Naive thymus-derived CD8-positive, alpha-beta T cell (primary cell): Measurements from ENCODE around the gene ADAM33. TPM values are rescaled to one million over a fixed set of nuclear protein-coding genes. Genes with fewer than 3 reads are reported as not detected.

Source experiments
- ATAC-seq, 2 donors: fragments of 150-1000 bp; cut with Tn5 transposase in 1 of 2; sonication (Bioruptor Pico), chemical (Tn5 transposase) in 1 of 2; 1 replicate in 1 of 2; 2 replicates in 1 of 2; pipeline ENCODE4 v1.10.0; 2021; ENCODE audit warnings: mild to moderate bottlenecking in 2 of 2, moderate library complexity in 2 of 2
- POLR2A ChIA-PET: fragments of 350-600 bp; sonication (Branson Sonifier 250); formaldehyde crosslinking; loops from one replicate; lab custom pipeline; 2021; ENCODE audit warnings: antibody characterized with exemption; lab: Charles Lee
- DNase-seq, 10 donors: peaks; one replicate each; pipeline versions ENCODE4 v3.0.0 to v3.0.0-alpha.2; 2020 to 2022
- H3K27ac Mint-ChIP-seq, 10 donors: one replicate each; pipeline ENCODE4 v1.8.0; 2020 to 2022; ENCODE audit warnings: mild to moderate bottlenecking in 10 of 10, mixed read lengths in 10 of 10, moderate library complexity in 4 of 10, inconsistent platforms in 1 of 10
- H3K27me3 Mint-ChIP-seq, 5 donors: one replicate each; pipeline ENCODE4 v1.8.0; 2021 to 2022; ENCODE audit warnings: mixed read lengths in 5 of 5
- H3K36me3 Mint-ChIP-seq, 3 donors: one replicate each; pipeline ENCODE4 v1.8.0; 2020 to 2022; ENCODE audit warnings: mixed read lengths in 3 of 3, mild to moderate bottlenecking in 2 of 3, inconsistent platforms in 1 of 3
- H3K4me1 Mint-ChIP-seq, 4 donors: one replicate each; pipeline ENCODE4 v1.8.0; 2021 to 2022; ENCODE audit warnings: mixed read lengths in 4 of 4
- H3K4me3 Mint-ChIP-seq, 10 donors: one replicate each; pipeline ENCODE4 v1.8.0; 2020 to 2022; ENCODE audit warnings: mild to moderate bottlenecking in 10 of 10, mixed read lengths in 10 of 10, moderate library complexity in 6 of 10, inconsistent platforms in 1 of 10
- H3K9me3 Mint-ChIP-seq, 9 donors: one replicate each; pipeline ENCODE4 v1.8.0; 2020 to 2022; ENCODE audit warnings: mixed read lengths in 9 of 9, mild to moderate bottlenecking in 3 of 9, inconsistent platforms in 1 of 9, moderate library complexity in 1 of 9
- polyA plus RNA-seq, 3 donors: library from polyadenylated mRNA; unstranded; fragments of 300-500 nt; fragmentation: Illumina TruSeq; gene quantifications; one replicate each; pipeline ENCODE4 v1.2.3, GENCODE V29; 2021
- total RNA-seq, 8 experiments: library from RNA in 2 of 8; stranded (reverse) in 2 of 8; gene quantifications; one replicate each; pipeline ENCODE4 v1.2.3 and lab custom pipeline; 2021 to 2026

ADAM33 gene
- total and polyA plus RNA-seq, 5 experiments from 2014 or later: not detected

DNA sequence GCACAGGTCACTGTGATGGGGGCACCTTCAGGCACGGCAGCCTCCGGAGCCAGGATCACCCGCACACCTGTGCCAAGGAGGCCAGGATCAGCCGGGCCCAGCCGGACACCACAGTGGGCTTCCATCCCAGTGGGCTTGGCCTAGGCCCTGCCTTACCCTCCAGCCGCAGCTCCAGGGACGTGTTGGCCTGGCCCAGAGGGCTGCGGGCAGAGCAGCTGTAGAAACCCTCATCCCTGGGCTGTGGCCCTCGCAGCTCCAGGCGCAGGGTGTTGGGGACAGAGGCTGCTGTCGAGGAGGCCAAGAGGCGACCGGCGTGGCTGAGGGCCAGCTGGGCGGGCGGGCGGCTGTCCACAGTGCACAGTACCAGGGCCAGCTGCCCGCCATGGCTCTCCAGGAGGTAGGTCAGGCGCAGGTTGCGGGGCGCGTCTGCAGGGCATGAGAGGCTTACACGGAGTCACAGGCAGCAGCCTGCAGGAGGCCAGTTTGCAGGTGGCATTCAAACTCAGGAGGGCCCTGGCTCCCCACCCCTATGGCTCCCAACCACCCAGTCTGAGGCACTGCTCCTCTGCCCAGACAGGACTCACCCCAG, 11.0 kb upstream of the ADAM33 start:
- Mint-ChIP-seq H3K36me3 (no peaks in the 10 kb centered on the region), H3K4me1 (peaks cover 0 to under 1% (median 0%) of the 10 kb centered on the region in 4 donors), H3K4me3 (no peak overlapping the region), H3K9me3 (peaks cover 0 to 2% (median 0%) of the 10 kb centered on the region in 9 donors), H3K27ac (no peak overlapping the region), H3K27me3 (peaks cover 0 to 3% (median 0%) of the 10 kb centered on the region in 5 donors)
- ATAC-seq: no peak
- POLR2A ChIA-PET: no interaction called here
- no peak for DNase-seq

DNA sequence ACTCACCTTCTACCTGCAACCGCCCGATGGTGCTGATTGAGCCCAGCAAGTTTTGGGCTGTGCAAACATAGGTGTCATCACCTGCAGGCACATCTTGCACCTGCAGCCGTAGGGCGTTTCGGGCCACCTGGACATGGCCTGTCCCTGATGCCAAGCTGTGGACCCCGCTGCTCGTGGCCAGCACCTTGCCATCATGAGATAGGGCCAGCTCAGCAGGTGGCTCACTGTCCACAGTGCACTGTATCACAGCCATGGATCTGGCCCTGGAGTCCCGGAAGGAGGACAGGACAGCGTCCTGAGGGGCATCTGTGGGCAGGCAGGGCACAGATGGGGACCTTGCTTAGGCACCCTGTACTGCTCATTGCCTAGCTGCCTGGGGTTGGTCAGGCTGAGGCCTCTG, 10.1 kb upstream of the ADAM33 start:
- Mint-ChIP-seq H3K9me3 (peaks cover 0 to 2% (median 0%) of the 10 kb centered on the region in 9 donors), H3K36me3 (no peaks in the 10 kb centered on the region), H3K27ac (no peak overlapping the region), H3K27me3 (peaks cover 0 to 12% (median 0%) of the 10 kb centered on the region in 5 donors), H3K4me1 (peaks cover 0 to 1% (median 0%) of the 10 kb centered on the region in 4 donors), H3K4me3 (no peak overlapping the region)
- DNase-seq (no peak), ATAC-seq (no peak)
- POLR2A ChIA-PET: interaction anchor here (0.5 kb wide), 1 partner anchor 183 kb away, joined by 4 read pairs; no protein-coding TSS in a partner anchor

DNA sequence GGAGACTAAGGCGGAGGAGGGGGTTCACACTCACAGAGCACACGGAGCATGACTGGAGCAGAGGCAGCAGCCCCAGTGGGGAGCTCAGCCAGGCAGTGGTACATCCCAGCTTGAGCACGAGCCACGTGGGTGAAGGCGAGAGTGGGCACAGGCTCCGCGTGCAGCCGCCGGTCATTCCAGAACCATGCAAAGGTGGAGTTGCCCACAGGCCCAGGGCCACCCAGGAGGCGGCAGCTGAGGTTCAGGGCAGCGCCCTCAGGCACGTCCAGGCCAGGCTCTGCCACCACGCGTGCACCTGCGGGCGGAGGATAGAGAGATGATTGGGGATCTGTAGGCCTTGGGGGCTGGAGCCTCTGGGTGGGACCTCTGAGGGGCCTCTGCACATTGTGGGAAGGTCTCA, 9.5 kb upstream of the ADAM33 start:
- DNase-seq: no peak
- Mint-ChIP-seq H3K27me3 (peaks cover 0 to 18% (median 2%) of the 10 kb centered on the region in 5 donors), H3K9me3 (peaks cover 0 to 2% (median 0%) of the 10 kb centered on the region in 9 donors), H3K4me1 (peaks cover 0 to 1% (median 0%) of the 10 kb centered on the region in 4 donors), H3K4me3 (no peak overlapping the region), H3K36me3 (no peaks in the 10 kb centered on the region), H3K27ac (no peak overlapping the region)
- POLR2A ChIA-PET: no interaction called here
- no peak for ATAC-seq

DNA sequence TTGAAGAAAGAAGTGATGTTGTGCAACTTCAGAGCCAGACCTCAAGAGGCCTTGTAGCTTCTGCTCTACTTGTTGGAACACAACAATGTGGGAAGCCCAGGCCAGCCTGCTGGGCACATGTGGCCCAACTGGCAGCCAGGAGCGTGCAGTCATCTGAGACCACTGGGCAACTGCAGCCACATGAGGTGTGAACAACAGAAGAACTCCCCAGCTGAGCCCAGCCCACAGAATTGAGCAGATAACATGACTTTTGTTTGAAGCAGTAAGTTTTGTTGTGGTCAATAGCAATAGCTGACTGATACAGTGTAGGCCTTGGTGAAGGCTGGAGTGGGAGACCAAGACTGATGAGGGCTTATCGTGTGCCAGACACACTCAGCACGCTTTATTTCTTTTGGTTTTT, 8.6 kb upstream of the ADAM33 start:
- Mint-ChIP-seq H3K9me3 (no peaks in the 10 kb centered on the region), H3K27ac (no peak overlapping the region), H3K36me3 (no peaks in the 10 kb centered on the region), H3K27me3 (peaks cover 1 to 27% (median 8%) of the 10 kb centered on the region in 5 donors), H3K4me3 (no peak overlapping the region), H3K4me1 (peaks cover 0 to 1% (median 0%) of the 10 kb centered on the region in 4 donors)
- POLR2A ChIA-PET: interaction anchor here (0.6 kb wide), 1 partner anchor 1136 kb away, joined by 5 read pairs; no protein-coding TSS in a partner anchor
- ATAC-seq: no peak
- DNase-seq: no peak

DNA sequence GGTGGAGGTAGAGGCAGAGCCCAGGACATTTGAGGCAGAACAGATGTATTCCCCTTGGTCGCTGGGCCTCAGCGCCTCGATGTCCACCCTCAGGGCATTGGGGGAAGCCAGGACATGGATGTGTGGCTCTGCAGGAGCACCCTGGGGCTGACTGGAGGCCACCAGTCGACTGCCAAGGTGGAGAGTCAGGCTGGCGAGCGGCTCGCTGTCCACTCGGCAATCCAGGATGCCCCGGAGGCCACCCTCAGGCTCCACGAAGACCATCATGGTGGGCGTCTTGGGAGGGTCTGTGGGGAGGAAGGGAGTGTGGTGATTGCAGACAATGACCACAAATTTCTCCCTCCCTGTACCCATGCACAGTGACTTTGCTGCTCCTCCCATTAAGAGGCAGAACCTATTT, 8.2 kb upstream of the ADAM33 start:
- ATAC-seq (no peak), DNase-seq (no peak)
- H3K4me1 Mint-ChIP-seq: peaks cover 0 to 1% (median 0%) of the 10 kb centered on the region in 4 donors
- H3K27ac Mint-ChIP-seq: no peak overlapping the region
- no peak overlapping the region for H3K4me3 Mint-ChIP-seq
- H3K27me3 Mint-ChIP-seq: peaks cover 2 to 31% (median 10%) of the 10 kb centered on the region in 5 donors
- H3K9me3 Mint-ChIP-seq: no peaks in the 10 kb centered on the region
- H3K36me3 Mint-ChIP-seq: no peaks in the 10 kb centered on the region
- POLR2A ChIA-PET: no interaction called here

DNA sequence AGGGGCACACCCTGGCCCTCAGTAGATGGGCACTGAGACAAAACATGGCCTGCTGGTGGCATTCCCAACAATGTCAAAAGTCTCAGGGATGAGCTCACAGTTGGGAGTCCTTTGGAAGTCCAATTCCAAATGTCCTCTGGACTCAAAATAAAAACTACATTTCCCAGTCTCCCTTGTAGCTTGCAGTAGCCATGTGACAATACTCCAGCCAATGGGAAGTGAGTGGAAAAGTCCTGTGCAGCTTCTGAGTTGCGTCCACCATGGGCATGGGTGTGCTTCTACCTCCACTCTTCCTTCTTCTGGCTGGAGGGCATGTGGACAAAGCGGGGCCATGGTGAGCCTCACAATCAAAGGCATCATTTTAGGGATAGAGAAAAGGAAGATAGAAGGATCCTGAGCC, 5.8 kb upstream of the ADAM33 start:
- no peak overlapping the region for H3K4me3 Mint-ChIP-seq
- no peak overlapping the region for H3K27ac Mint-ChIP-seq
- H3K4me1 Mint-ChIP-seq: peaks cover 0 to 1% (median 0%) of the 10 kb centered on the region in 4 donors
- DNase-seq (no peak), ATAC-seq (no peak)
- H3K36me3 Mint-ChIP-seq: no peaks in the 10 kb centered on the region
- no peaks in the 10 kb centered on the region for H3K9me3 Mint-ChIP-seq
- POLR2A ChIA-PET: no interaction called here
- H3K27me3 Mint-ChIP-seq: peaks cover 11 to 39% (median 21%) of the 10 kb centered on the region in 5 donors

DNA sequence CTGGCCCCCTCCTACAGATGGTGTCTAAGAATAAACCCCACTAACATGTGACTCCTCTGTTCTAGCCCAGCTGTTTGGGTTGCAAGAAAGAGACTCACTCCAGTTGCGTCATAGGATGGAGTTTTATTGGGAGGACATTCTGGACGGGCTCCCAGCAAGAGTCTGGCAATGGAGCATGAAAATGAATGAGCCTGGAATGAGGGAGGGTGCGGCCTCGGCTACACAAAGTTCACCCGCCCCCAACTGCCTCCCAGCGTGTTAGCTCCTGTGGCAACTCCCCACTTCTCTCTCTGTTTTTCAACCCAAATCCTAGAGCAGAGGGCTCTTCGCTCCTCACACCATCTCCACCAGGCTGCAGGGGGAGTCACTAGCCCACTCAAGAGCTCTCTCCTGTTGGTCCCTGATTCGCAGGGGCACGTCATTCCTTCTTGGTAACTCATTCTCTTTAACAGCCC, 5.1 kb upstream of the ADAM33 start:
- no peak overlapping the region for H3K4me3 Mint-ChIP-seq
- ATAC-seq: no peak
- H3K4me1 Mint-ChIP-seq: peaks cover 0 to 4% (median under 1%) of the 10 kb centered on the region in 4 donors
- no peak for DNase-seq
- peaks cover 11 to 39% (median 25%) of the 10 kb centered on the region in 5 donors for H3K27me3 Mint-ChIP-seq
- no peaks in the 10 kb centered on the region for H3K36me3 Mint-ChIP-seq
- no peak overlapping the region for H3K27ac Mint-ChIP-seq
- H3K9me3 Mint-ChIP-seq: no peaks in the 10 kb centered on the region
- POLR2A ChIA-PET: no interaction called here

DNA sequence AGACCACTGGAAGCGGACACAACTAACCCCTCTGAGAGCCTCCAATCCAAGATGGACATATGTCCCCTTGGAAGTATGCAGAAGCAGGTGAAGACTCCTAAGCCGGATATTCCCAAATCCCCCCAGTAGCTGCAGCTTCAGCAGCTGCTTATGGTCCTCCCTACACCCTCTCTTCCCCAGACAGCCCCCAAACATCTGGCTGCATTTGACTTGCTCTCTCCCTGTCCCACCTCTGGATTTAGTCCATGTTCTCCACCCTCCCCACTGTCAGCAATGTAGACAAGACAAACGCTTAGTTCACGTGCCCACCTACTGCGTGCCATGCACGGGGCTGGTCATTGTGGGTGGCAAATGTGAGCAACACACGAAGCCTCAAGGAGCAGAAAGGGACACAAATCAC, 4.6 kb upstream of the ADAM33 start:
- no peak overlapping the region for H3K4me3 Mint-ChIP-seq
- peaks cover 0 to 4% (median 2%) of the 10 kb centered on the region in 4 donors for H3K4me1 Mint-ChIP-seq
- DNase-seq (no peak), ATAC-seq (no peak)
- no peak overlapping the region for H3K27ac Mint-ChIP-seq
- H3K36me3 Mint-ChIP-seq: no peaks in the 10 kb centered on the region
- POLR2A ChIA-PET: no interaction called here
- no peaks in the 10 kb centered on the region for H3K9me3 Mint-ChIP-seq
- peaks cover 11 to 43% (median 26%) of the 10 kb centered on the region in 5 donors for H3K27me3 Mint-ChIP-seq

DNA sequence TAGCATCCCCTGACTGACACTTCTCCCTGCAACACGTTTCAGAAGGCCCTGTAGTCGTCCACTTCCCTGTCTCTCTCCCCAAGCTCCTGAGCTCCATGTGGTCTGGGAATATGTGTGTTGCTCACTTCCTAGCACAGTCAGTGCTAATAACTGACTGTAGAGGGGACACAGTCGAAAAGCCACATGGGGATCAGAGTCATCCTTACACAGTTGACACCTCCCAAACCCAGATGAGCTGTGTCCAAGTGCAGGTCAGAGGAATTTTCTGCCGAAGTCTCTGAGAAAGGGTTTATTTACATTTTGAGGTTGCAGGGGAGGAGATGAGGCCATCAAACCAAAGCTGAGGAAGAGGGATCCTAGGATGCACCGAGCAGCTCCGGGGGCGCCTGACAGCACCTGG, 3.5 kb upstream of the ADAM33 start:
- POLR2A ChIA-PET: interaction anchor here (0.6 kb wide), 1 partner anchor 193 kb away, joined by 5 read pairs; no protein-coding TSS in a partner anchor
- peaks cover 0 to 8% (median 4%) of the 10 kb centered on the region in 4 donors for H3K4me1 Mint-ChIP-seq
- no peaks in the 10 kb centered on the region for H3K36me3 Mint-ChIP-seq
- no peak overlapping the region for H3K27ac Mint-ChIP-seq
- H3K27me3 Mint-ChIP-seq: peaks cover 17 to 54% (median 31%) of the 10 kb centered on the region in 5 donors
- no peak overlapping the region for H3K4me3 Mint-ChIP-seq
- no peak for DNase-seq
- no peak for ATAC-seq
- H3K9me3 Mint-ChIP-seq: no peaks in the 10 kb centered on the region

DNA sequence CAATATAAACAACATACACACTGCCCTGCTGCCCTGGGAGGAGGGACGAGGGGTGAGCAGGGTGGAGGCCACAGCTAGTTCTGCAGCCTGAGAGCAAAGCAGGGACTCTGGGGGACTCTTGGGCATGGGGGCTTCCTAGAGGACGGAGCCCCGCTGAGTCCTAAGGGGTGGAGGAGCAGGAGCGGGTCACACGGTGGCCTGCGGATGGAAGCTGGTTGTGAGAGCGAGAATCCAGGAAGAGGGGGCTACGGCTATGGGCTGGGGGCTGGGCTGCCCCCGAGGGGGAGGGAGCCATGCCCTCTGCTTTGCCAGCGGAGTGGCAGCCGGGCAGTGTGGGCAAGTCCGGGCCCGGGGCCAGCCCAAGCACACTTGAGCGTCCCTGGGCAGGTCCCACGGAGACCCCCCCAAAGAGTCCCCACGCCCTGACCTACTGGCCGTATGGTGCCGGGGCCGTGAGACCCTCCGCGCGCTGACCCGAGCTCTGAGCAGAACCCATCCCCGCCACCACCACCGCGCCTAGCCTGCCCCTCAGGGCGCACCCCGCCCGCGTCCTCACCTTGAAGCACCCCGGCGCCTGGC, 369 bp downstream of the ADAM33 start:
- Mint-ChIP-seq H3K27me3 (peaks cover 25 to 70% (median 44%) of the 10 kb centered on the region in 5 donors), H3K4me1 (peaks cover 3 to 11% (median 7%) of the 10 kb centered on the region in 4 donors), H3K4me3 (peak overlapping the region in 3 of 10 donors; percentile 15 to 41 (median 34)), H3K27ac (peak overlapping the region in 1 of 10 donors; percentile 54), H3K9me3 (no peaks in the 10 kb centered on the region), H3K36me3 (no peaks in the 10 kb centered on the region)
- POLR2A ChIA-PET: no interaction called here
- no peak for DNase-seq
- no peak for ATAC-seq

DNA sequence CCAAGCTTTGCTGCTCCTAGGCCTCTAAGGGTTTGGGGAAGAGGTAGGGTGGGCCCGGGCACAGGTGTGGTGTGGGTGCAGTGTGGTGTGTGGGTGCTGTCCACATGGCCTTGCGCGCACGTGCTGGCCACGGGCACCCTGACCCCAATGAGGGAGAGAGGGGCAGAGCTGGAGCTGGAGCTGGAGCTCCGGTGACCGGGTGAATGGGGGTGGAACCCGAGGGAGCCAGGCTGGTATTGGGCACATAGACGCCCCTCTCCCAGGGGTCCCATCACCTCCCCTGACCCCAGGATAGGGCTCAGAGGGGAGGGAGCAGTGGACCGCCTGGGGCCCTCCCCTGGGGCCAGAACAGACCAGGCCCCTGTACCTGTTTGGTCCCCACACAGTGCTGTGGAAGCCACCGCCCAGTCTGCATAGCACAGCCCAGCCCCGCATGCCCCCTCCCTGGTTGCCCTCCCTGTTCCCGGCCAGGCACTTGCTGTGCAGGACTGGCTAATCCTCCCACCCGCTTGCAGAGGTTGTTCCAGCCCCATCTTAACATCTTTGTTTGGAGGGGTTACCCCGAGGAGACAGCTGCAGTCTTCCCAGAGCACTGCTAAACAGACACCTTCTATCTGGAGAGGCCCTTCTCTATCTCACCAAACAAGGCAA, 984 bp downstream of the ADAM33 start:
- no peaks in the 10 kb centered on the region for H3K9me3 Mint-ChIP-seq
- no peak for DNase-seq
- POLR2A ChIA-PET: no interaction called here
- H3K36me3 Mint-ChIP-seq: no peaks in the 10 kb centered on the region
- H3K4me1 Mint-ChIP-seq: peaks cover 3 to 11% (median 7%) of the 10 kb centered on the region in 4 donors
- no peak overlapping the region for H3K27ac Mint-ChIP-seq
- H3K27me3 Mint-ChIP-seq: peaks cover 25 to 70% (median 41%) of the 10 kb centered on the region in 5 donors
- H3K4me3 Mint-ChIP-seq: peak overlapping the region in 1 of 10 donors; percentile 41
- no peak for ATAC-seq

DNA sequence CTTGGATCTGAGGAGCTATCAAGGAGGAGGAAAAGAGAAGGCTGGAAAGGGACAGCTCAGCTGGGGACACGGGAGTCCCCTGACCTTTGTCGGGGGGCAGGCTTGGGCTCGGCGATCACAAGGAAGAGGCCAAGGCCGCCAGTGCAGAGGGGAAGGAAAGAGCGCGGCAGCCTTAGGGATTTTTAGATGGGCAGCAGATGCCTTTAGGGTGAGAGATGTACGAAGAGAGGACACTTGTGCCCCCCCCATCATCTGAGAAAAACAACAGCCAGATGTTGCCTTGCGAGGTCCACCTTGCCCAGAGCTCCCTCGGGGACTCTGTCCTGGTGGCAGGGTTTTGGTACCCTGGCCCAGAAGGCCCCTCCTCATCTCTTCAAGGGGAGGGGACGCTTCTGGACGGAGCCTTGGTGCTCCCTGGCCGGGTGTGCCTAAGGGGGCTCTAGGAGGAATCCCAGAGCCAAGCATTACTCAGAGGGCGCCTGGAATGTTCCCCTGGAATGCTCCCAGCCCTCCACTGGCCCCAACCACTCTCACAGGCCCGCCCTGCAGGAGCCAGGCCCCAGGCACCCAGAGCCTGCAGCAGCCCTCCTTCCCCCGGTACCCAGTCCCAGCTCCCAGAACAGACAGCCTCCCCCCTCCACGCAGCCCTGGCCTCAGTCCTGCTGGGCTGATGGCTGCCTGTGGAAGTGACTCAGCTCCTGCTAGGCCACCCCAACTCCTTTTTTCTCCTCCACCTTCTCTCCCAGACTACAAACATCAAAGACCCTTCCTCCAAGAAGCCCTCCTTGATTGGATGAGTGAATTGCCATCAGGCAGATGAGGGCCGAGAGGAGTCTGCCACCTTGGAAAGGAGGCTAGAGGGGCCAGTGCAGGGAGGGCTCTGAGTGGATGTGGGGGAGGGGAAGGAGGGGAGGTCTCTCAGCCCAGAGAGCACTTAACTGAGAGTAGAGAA, 1.8 kb downstream of the ADAM33 start:
- peaks cover 3 to 11% (median 7%) of the 10 kb centered on the region in 4 donors for H3K4me1 Mint-ChIP-seq
- H3K27me3 Mint-ChIP-seq: peaks cover 30 to 70% (median 45%) of the 10 kb centered on the region in 5 donors
- DNase-seq (no peak), ATAC-seq (no peak)
- H3K9me3 Mint-ChIP-seq: no peaks in the 10 kb centered on the region
- POLR2A ChIA-PET: no interaction called here
- H3K27ac Mint-ChIP-seq: peak overlapping the region in 1 of 10 donors; percentile 59
- H3K36me3 Mint-ChIP-seq: no peaks in the 10 kb centered on the region
- no peak overlapping the region for H3K4me3 Mint-ChIP-seq
